ENCODE measurements around the gene BEST4.

The BEST4 gene

GRCh38 chr1:44806704-44807363, 18.9 kb upstream of the BEST4 start, which contains the start of gene DYNLT4:
Gene DYNLT4, minus strand, starts transcription at chr1:44807351. Its CDS starts 683 bp downstream, at chr1:44806668.
- no peak for DNase-seq (ENCODE audit: low read depth)
- TF ChIP-seq POLR2A (IDR thresholded peaks at IDR 0.05; ENCODE audit: extremely low read depth, insufficient read length), result no peak
- TF ChIP-seq MAX (IDR thresholded peaks at IDR 0.05; ENCODE audit: low read depth, low read length), result no peak
- no peak for TF ChIP-seq MYC (IDR thresholded peaks at IDR 0.05; ENCODE audit: low read depth, low read length)
- no peak for TF ChIP-seq CTCF (IDR thresholded peaks at IDR 0.05; ENCODE audit: low read depth, low read length)
- H3K4me3 ChIP-seq (ENCODE audit: low read depth, low read length), result peak within 1 kb of the TSS; percentile 33

- no peak for DNase-seq (ENCODE audit: low read depth)
- TF ChIP-seq CTCF (IDR thresholded peaks at IDR 0.05; ENCODE audit: low read depth, low read length), result no peak
- TF ChIP-seq MAX (IDR thresholded peaks at IDR 0.05; ENCODE audit: low read depth, low read length), result no peak
- no peak overlapping the region for H3K4me3 ChIP-seq (ENCODE audit: low read depth, low read length)
Measured at GRCh38 chr1:44806025-44806703, 18.2 kb upstream of the BEST4 start.

GRCh38 chr1:44805311-44806024, 17.5 kb upstream of the BEST4 start:
- no peak overlapping the region for H3K4me3 ChIP-seq (ENCODE audit: low read depth, low read length)
- TF ChIP-seq MYC (IDR thresholded peaks at IDR 0.05; ENCODE audit: low read depth, low read length), result no peak
- no peak for TF ChIP-seq POLR2A (IDR thresholded peaks at IDR 0.05; ENCODE audit: extremely low read depth, insufficient read length)
- no peak for TF ChIP-seq CTCF (IDR thresholded peaks at IDR 0.05; ENCODE audit: low read depth, low read length)
- TF ChIP-seq MAX (IDR thresholded peaks at IDR 0.05; ENCODE audit: low read depth, low read length), result no peak
- no peak for DNase-seq (ENCODE audit: low read depth)

- DNase-seq (ENCODE audit: low read depth), result no peak
- H3K4me3 ChIP-seq (ENCODE audit: low read depth, low read length), result no peak overlapping the region
- TF ChIP-seq POLR2A (IDR thresholded peaks at IDR 0.05; ENCODE audit: extremely low read depth, insufficient read length) (no peak), MYC (IDR thresholded peaks at IDR 0.05; ENCODE audit: low read depth, low read length) (no peak), MAX (IDR thresholded peaks at IDR 0.05; ENCODE audit: low read depth, low read length) (no peak), CTCF (IDR thresholded peaks at IDR 0.05; ENCODE audit: low read depth, low read length) (no peak)
Measured at GRCh38 chr1:44803312-44804095, 15.5 kb upstream of the BEST4 start.

GRCh38 chr1:44803062-44803311, 15.0 kb upstream of the BEST4 start:
- DNase-seq (ENCODE audit: low read depth), result no peak
- H3K4me3 ChIP-seq (ENCODE audit: low read depth, low read length), result no peak overlapping the region
- TF ChIP-seq MAX (IDR thresholded peaks at IDR 0.05; ENCODE audit: low read depth, low read length) (no peak), MYC (IDR thresholded peaks at IDR 0.05; ENCODE audit: low read depth, low read length) (no peak), CTCF (IDR thresholded peaks at IDR 0.05; ENCODE audit: low read depth, low read length) (no peak), POLR2A (IDR thresholded peaks at IDR 0.05; ENCODE audit: extremely low read depth, insufficient read length) (no peak)
